CD4-positive, alpha-beta T cell treated with Interleukin-15 for 4 hours (primary cell): ENCODE measurements around the gene MRRF.
"Not testable (repeated sequence)": the region's sequence is repeated elsewhere in the genome, so short reads cannot be mapped to it uniquely, and the experiment has no call there.

Source experiments
- DNase-seq: peaks from one replicate; pipeline ENCODE4 v3.0.0-alpha.2; 2020; ENCODE audit warnings: low spot score

Gene MRRF

DNA sequence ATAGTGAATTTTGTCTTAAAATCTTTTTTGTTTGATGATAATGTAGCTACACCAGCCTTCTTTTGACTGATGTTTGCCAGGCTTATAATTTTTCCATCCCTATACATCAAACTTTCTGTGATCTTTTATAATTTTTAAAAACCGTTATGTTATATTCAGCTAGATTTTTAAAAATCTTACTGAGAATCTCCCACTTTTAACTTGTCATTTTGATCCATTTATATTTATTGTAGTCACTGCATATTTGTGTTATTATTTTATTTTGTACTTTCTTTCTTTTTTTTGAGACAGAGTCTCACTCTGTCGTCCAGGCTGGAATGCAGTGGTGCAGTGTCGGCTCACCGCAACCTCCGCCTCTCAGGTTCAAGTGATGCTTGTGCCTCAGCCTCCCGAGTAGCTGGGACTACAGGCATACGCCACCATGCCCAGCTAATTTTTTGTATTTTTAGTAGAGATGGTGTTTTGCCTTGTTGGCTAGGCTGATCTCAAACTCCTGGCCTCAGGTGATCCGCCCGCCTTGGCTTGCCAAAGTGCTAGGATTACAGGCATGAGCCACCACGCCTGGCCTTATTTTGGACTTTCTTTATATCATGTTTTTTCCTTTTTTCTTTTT is 12.7 kb downstream of the MRRF start:
- DNase-seq: no peak

DNA sequence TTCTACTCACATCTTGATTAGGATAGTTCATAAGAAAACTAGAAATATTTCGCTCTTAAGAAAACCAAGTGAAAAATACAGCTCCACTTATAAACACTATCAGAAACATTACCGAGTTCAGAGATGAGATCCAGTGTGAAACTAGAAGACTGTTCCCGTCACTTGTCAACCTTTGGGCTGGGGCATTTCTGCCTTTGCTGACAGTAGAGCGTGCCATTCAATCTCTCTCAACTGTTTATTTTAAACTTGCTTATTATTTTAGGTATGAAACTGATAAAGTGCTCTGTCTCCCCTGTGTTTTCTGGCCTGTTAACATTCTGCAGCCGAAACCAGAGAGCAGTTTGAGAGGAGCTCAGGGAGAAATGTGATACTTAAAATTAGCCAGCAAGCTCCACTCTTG is 16.7 kb downstream of the MRRF start:
- no peak for DNase-seq

DNA sequence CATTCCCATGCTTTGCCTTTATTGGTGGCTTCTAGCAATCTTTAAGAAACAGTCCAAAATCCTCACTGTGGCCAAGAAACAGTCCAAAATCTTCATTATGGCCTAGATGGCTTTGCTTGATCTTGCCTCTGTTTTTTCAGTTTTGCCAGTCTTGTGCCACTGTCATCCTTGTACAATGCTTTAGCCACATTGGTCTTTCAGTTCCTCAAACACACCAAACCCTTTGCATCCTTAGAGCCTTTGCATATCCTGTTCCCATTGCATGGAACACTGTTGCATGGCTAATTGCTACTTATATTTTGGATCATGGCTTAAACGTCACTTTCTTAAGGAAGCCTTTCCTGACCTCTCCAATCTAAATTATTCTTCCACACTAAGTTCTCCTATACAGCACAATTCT is 22.1 kb downstream of the MRRF start:
- DNase-seq: no peak

DNA sequence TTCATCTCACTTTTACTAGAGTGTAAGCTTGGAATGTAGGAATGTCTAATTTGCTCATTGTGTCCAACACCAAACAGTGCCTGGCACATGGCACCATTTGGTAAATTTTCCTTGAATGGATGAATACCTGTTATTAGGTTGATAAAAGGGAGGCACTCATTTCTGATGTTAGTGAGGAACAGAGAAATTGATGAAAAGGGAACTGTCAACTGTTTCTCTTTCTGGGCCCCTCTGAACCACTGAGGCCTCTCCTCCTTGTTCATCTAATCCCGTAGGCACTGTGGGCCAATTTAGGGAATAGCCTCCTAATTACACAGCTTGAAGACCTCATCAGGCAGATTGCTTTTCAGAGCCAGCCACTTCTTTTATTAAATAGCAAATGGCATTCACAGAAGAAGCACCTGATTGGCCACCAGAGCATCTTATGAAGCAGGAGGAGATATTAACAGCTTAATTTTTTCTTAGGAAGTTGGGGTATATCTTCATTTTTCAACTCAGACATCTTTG is 22.6 kb downstream of the MRRF start:
- DNase-seq: no peak

DNA sequence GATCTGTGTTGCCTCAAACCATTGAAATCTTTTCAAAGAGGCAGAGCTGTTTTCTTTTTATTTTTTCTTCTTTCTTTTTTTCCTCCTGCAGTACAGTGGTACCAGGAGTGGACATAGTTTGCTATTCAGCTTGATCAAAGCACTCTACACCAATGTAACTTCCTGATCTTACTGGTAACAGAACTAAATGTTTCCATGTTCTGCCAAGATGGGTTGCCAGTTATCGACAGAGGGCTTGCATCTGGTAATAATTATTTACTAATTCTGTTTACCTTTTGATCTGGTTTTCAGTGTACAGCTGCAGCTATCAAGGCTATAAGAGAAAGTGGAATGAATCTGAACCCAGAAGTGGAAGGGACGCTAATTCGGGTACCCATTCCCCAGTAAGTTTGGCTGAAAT is 26.8 kb downstream of the MRRF start:
- DNase-seq: no peak

DNA sequence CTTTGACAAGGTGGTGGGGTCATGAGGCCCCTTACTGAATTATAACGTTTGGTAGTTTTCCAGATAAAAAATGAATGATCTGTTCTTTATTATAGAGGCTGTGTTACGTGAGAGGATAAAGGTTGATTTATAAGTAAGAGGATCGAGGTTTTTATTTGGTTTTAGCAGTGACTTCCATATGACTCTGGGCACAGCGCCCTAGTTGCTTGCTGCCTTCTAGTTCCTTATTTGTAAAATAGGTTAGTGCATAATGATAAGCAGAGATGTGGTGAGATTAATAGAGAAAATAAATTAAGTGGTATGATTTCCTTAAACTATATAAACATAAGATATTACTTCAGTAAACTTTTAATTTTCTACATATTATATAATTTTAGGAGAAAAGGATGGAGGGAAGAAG is 29.8 kb downstream of the MRRF start:
- no peak for DNase-seq

DNA sequence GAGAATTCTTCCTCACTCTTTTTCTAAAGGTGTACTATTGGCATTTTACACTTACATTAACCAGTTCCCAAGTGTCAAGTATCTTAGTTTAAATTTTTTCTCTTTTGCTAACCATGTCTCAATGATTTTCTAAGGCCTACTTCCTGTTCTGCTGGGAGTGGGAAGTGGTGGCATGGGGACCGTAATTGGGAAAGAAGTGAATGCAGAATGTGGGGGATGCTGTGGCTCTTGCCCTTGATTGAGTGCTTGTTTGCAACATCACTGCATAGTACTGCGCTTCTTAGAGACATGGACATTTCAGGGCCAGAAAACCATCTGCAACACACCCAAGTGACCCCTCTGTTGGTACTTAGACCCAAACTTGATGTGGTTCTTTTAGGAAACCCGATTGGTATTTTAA is 32.8 kb downstream of the MRRF start:
- no peak for DNase-seq

DNA sequence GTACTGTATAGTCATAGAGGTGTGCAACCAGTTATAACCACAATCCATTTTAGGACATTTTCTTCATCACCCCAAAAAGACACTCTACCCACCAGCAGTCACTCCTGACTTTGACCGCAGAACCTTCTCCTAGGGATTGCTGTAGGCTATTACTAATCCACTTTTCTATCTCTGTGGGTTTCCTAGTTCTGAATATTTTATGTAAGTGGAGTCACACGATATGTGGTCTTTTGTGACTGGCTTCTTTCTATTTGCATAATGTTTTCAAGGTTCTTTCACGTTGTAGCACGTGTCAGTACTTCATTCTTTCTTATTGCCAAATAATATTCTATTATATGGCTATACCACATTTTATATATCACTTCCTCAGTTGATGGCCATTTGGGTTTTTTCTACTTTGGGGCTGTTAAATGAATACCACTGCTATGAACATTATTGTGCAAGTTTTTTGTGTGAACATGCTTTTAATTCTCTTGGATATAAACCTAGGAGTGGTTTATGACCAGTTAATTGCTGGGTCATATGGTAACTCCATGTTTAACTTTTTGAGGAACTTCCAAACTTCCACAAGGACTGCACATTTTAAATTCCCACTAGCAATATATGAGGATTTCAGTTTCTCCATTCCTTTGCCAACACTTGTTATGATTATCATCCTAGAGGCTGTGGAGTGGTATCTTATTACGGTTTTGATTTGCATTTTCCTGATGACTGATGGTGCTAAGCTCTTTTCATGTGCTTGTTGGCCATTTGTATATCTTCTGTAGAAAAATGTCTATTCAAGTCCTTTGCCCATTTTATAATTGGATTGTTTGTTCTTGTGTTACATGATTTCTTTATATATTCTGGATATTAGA is 37.8 kb downstream of the MRRF start:
- DNase-seq: no peak

DNA sequence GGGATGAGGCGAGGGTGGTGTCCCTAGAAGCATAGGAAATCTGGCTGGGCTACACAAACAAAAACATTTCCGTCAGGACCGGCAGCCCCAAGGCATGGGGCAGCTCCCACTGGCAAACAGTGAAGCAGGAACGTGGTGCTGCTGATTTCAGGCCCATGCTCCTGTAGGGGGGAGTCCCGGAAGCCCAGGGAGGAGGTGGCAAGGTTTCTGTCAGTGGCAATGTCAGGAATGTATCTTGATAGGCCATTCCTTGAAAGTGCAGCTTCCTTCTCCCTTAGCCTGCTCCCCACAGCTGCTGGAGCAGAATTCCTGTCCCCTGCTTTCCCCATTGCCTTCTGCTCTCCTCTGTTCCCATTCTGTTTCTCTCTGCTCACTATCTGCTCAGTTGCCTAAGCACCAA is 42.4 kb downstream of the MRRF start:
- no peak for DNase-seq

DNA sequence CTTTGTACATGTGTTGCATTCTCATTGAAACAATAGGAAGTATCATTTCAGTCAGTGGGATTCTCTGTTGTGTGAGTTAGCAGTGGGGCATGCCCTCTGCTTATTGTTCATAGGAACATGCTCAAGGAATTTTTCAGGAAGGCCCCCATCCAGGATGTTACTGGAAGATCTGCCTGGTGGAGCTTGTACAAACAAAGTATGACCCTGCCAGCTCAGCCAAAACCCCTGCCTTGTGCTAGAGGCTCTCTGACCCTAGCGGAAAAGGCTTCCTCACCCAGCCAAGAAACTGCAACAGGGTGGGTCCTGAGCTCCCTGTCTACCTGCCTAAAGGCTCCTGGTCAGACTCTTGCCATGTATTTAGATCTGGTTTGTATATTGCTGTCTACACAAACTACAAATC is 43.2 kb downstream of the MRRF start:
- no peak for DNase-seq

DNA sequence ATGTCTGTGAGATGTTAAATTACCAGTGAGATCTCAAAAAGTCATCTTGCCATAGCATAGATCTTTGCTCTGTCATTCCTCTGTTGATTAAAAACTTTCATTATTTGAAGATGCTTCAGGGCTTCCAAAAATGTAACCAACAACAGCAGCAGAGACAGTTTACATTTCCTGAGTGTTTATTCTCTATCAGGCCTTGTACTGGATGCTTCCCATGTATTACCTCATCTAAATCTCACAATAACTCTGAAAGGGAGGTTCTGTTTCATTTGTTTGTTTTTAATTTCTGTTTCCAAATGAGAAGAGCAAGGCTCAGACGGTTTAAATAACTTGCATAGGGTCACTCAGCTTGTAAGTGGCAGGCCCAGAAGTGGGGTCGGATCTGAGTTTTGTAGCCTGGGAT is 45.2 kb downstream of the MRRF start:
- no peak for DNase-seq

DNA sequence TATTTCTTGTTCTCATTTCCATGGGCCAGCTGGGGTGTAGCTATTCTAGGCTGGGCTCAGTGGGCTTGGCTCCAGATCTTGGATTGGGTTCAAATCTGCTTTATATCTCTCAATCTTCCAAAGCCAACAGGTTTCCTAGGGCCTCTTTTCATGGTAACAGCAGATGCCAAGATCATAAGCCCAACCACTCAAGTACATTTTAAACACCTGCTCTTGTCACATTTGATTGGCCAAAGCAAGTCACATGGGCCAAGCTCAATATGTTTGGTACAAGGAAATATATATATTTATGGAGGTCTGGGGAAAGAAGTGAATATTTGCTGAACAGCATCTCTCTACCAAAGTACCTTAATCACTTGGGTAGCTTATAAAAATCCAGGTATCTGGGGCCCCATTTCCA is 49.5 kb downstream of the MRRF start:
- no peak for DNase-seq

DNA sequence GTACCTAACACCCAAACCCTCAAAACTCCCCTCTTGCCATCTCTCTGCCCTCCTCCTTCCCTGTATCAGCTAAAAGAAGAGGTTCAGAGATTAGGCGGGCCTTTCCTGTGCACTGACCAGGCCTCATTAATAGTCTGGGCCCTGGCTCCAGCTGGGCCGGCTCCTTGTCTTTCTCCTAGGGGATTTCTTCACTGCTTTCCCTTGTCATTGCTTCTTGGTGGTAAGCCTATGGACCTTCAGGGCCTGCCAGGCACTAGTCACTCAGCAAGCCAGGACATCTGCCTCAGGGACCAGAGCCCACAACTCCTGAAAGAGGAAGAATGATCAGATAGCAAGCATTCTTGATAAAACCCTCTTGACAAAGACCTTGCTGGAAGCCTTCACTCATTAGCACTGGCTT is 50.9 kb downstream of the MRRF start:
- no peak for DNase-seq

DNA sequence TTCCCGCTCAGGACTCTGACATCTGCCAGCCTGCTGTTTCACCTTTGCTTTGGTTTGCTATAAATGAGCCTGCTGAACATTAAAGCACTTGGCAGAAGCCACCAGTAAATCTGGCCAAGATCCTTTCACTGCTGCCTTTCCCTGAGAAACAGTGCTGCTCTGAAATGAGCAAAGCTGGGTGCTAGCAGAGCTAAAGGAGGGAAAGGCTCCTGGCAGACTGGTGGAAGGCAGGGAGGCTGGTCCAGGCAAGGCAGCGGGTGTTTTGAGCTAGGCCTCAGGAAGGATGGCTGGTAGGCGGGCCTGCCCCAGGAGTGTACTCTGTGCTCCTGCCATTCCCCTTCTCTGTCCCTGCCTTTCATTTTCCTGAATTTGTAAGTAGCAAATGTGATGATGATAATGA is 53.6 kb downstream of the MRRF start:
- no peak for DNase-seq

DNA sequence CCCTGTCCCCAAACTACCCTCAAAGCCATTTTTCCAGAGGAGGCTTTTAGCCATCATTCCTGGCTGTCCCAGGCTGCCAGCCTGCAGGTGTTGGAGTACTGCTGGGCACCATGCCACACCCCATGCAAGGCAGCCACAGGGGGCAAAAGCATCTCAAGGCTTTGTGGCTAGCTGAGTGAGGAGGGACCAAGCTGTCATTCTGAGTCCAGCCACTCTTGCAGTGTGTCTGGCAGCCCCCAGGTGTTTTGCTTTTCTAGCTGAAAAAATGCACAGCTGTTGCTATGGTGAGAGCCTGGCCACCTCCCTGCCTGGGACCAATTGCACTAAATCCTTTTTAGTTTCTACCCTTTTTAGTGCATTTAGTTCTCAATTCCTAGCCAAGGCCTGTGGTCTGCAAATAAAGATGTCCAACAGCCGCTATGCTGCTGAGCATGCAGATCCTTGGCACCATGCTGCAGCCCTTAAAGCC is 55.8 kb downstream of the MRRF start:
- DNase-seq: no peak

DNA sequence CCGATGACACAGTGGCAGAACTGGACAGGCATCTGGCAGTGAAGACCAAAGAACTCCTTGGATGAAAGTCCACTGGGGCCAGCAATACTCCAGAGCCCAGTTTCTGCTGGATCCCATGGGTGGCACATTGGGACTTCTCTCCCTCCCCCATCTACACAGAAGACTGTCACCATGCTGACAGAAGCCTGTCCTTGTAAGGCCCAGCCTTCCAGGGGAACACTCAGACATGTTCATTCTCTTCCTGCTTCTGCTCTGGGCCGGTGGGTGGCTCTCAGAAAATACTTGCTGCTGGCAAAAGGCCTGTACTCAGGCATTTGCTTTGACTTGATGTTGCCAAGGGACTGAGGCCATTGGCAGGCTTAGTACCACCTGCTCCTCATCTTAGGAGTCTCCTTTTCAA is 57.9 kb downstream of the MRRF start:
- no peak for DNase-seq

DNA sequence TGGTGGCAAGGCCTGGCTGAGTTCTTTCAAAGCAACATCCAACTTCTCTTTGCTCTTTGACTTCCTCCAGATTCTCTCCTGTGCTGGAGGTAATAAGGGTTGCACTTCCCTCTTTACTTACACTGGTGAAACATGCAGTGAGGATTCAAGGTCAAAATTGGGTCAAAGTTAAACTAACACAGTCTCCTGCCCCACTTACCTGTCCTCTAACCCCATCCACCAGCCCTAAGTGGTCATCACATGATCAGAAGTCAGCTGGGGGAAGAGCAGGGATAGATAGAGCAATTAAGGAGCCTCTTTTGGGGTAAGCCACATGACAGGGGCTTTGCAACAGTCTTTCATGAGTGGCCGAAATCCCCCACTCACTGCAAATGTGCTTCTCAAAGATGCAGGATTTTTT is 60.0 kb downstream of the MRRF start:
- DNase-seq: not testable (repeated sequence)

DNA sequence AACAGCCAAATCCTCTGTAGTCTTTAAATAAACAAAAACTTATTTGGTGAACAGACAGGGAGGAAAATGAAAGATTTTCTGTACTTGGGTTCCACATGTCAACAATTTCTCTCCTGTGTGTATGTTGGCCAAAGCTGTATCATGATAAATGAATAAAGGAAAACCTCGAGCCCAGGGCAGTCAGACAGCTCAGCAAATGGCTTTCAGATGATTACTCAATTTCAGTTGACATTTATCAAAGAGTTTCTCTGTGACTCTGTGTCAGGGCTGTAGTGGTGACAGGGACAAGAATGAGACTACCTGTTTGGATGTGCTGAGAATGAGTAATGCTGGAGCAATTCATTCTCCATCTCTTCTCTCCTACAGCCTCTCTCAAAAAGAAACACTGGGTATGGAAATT is 60.4 kb downstream of the MRRF start:
- no peak for DNase-seq

DNA sequence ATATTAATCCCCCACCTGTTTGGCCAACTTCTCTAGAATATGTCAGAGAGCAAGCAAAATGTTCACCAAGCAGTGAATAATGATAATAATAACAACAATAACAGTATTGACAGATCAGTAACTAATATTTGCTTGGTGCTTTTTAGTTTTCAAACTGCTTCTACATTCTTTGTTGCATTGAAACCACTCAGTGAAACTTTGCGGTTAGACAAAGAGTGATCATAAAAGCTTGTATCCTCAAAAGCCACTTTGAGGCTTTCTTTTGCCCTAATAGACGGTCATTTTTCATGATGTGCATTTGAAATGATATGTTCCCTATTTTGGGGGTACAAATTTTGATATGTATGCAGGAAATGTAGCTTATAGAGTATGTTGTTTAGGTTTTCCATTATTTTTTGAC is 62.5 kb downstream of the MRRF start:
- no peak for DNase-seq

DNA sequence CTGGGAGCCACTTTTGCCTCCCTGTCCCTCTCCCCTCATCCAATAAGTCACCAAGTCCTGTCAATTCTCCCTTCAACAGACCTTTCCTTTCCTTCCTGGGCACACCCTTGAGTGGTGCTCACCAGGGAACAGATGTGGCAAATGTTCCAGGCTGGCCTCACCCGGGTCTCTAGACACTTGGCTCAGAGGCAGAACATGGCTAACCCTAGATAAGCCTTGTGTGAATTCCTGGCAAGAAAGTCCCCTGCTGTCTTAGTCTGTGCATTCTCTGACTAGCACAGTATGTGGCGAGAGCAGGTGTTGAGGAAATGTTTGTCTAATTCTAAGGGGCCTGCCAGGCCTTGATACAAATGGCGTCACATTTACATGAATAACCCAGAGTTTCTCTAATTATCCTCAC is 64.9 kb downstream of the MRRF start:
- no peak for DNase-seq

DNA sequence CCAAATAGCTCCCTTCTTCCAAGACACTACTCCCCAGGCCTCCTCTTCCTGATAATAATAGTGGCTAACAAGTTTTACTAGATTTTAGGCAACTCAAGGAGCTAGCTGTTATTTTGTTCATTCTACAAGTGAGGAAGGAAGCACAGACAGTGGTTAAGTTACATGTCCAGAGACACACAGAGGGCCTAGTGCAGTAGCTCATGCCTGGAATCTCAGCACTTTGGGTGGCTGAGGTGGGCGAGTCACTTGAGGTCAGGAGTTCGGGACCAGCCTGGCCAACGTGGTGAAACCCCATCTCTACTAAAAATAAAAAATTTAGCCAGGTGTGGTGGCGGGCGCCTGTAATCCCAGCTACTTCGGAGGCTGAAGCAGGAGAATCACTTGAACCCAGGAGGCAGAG is 65.8 kb downstream of the MRRF start:
- DNase-seq: not testable (repeated sequence)

DNA sequence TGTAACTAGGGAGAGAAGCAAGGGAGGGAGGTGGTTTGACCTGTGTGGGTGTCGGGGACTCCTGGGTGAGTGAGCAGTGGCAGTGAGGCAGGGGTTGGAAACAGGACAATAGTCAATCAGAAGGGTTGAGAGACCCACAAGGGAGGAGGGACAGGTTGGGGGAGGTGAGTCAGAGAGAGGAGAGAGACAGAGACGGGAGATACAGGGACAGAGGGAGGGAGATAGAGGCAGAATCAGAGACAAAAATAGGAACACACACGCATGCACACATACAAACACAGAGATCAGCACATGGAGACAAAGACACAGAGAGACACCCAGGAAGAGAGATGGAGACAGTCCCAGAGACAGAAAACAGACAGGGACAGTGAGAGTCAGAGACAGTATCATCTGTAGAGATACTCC is 66.8 kb downstream of the MRRF start:
- no peak for DNase-seq

DNA sequence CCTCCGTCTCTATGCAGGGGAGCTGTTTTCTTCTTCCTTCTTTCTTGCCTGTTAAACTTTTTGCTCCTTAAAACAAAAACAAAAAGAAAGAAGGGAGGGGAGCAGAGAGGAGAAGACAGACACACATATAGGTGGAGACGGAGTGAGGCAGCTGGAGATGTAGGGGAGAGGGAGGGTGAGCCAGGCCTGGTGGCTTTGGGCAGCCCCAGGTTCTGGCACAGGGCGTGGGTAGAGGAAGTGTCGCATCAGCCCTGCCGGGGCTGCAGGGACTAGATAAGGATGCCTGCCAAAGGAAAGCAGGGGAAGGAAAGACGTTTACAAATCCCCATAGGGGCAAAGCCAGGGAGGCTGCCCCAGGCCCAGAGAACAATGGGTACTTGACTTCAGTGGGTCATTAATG is 67.4 kb downstream of the MRRF start:
- no peak for DNase-seq

DNA sequence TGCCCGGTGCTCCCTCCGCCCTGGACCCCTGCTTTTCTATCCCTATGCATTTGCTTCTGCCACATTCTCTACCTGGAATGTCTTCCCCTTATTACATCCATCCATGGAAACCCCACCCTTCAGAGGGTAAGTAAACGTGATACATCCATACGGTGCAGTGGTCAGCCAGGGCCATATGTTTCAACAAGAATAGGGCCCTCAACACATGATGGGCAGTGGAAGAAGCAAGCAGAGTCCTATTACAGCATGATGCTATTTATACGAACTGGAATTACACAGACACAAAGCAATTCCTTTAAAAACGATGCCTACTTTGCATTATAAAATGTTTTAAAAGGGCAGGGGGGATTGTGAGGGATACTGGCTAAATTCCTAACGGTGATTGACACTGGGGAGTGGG is 68.0 kb downstream of the MRRF start:
- no peak for DNase-seq
